ENCODE data around the gene NINJ2.

DNA sequence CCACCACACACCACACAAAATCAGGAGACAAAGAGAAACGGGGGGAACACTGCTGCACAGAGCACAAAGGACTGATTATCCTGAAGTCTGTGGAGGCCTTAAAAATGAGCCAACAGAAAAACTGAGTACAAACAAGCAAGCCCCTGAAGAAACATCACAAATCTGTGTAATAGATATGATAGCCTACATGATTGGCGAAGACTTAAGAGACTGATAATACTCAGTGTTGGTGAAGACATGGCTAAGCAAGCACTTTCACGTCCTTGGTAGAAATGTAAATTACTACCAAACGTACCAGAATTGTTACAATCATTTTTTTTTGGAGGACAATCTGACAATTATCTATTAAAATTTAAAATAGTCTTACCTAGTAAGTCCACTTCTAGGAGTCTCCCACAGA is 74.6 kb downstream of the NINJ2 start:
- TF ChIP-seq, protein P1, sequence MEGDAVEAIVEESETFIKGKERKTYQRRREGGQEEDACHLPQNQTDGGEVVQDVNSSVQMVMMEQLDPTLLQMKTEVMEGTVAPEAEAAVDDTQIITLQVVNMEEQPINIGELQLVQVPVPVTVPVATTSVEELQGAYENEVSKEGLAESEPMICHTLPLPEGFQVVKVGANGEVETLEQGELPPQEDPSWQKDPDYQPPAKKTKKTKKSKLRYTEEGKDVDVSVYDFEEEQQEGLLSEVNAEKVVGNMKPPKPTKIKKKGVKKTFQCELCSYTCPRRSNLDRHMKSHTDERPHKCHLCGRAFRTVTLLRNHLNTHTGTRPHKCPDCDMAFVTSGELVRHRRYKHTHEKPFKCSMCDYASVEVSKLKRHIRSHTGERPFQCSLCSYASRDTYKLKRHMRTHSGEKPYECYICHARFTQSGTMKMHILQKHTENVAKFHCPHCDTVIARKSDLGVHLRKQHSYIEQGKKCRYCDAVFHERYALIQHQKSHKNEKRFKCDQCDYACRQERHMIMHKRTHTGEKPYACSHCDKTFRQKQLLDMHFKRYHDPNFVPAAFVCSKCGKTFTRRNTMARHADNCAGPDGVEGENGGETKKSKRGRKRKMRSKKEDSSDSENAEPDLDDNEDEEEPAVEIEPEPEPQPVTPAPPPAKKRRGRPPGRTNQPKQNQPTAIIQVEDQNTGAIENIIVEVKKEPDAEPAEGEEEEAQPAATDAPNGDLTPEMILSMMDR (IDR thresholded peaks at IDR 0.05), result no peak
- TF ChIP-seq POLR2A (IDR thresholded peaks at IDR 0.05), result no peak
